ENCODE measurements around the gene HPCAL1. TPM values are rescaled to one million over a fixed set of nuclear protein-coding genes. Genes with fewer than 3 reads are reported as not detected.

HPCAL1 gene
- total RNA-seq, 1 donor from 2014 or later, result 3.7 TPM

- no peaks in the 10 kb centered on the region for H3K9me3 Mint-ChIP-seq
- Histone ChIP-seq H4K20me1 (ENCODE audit: low read depth) (no peaks in the 10 kb centered on the region), H3F3A (ENCODE audit: low read depth) (no peaks in the 10 kb centered on the region), H3K4me1 (peaks cover 14% of the 10 kb centered on the region), H3K4me3 (no peak overlapping the region), H3K4me2 (no peak overlapping the region), H2AFZ (replicated peaks) (no peak overlapping the region), H3K36me3 (no peaks in the 10 kb centered on the region), H3K9ac (no peak overlapping the region), H3K27me3 (no peaks in the 10 kb centered on the region), H3K9me3 (ENCODE audit: low read depth) (no peaks in the 10 kb centered on the region), H3K79me2 (ENCODE audit: low read depth) (no peaks in the 10 kb centered on the region), H3K27ac (no peak overlapping the region)
- no peak for TF ChIP-seq EZH2 (IDR thresholded peaks at IDR 0.05)
- no peak for TF ChIP-seq EZH2phosphoT487 (IDR thresholded peaks at IDR 0.05)
- TF ChIP-seq CTCF (IDR thresholded peaks at IDR 0.05), result no peak
- DNase-seq (ENCODE audit: low spot score), result no peak
- peaks cover 2% of the 10 kb centered on the region for H3K27me3 Mint-ChIP-seq (ENCODE audit: insufficient read depth, low read depth)
- H3K4me1 Mint-ChIP-seq, result peaks cover 28% of the 10 kb centered on the region
- no peak overlapping the region for H3K4me3 Mint-ChIP-seq
- peaks cover 2% of the 10 kb centered on the region for H3K36me3 Mint-ChIP-seq
- no peak overlapping the region for H3K27ac Mint-ChIP-seq
These were observed 48.1 kb downstream of the HPCAL1 start for GRCh38 chr2:10350761-10351160.

- H4K20me1 ChIP-seq (ENCODE audit: low read depth), result no peaks in the 10 kb centered on the region
- H3K36me3 ChIP-seq, result no peaks in the 10 kb centered on the region
- DNase-seq (ENCODE audit: low spot score), result no peak
- Mint-ChIP-seq H3K36me3 (peaks cover 2% of the 10 kb centered on the region), H3K27me3 (ENCODE audit: insufficient read depth, low read depth) (peaks cover 4% of the 10 kb centered on the region), H3K27ac (no peak overlapping the region), H3K4me1 (peaks cover 24% of the 10 kb centered on the region), H3K4me3 (no peak overlapping the region), H3K9me3 (no peaks in the 10 kb centered on the region)
- TF ChIP-seq EZH2 (IDR thresholded peaks at IDR 0.05) (no peak), EZH2phosphoT487 (IDR thresholded peaks at IDR 0.05) (no peak), CTCF (IDR thresholded peaks at IDR 0.05) (no peak)
- H3K27ac ChIP-seq, result no peak overlapping the region
- H3K4me2 ChIP-seq, result no peak overlapping the region
- H3F3A ChIP-seq (ENCODE audit: low read depth), result no peaks in the 10 kb centered on the region
- no peaks in the 10 kb centered on the region for H3K4me1 ChIP-seq
- no peaks in the 10 kb centered on the region for H3K79me2 ChIP-seq (ENCODE audit: low read depth)
- no peaks in the 10 kb centered on the region for H3K9me3 ChIP-seq (ENCODE audit: low read depth)
- H3K27me3 ChIP-seq, result no peaks in the 10 kb centered on the region
- no peak overlapping the region for H3K9ac ChIP-seq
- no peak overlapping the region for H3K4me3 ChIP-seq
- no peak overlapping the region for H2AFZ ChIP-seq (replicated peaks)
These were observed 49.7 kb downstream of the HPCAL1 start for GRCh38 chr2:10352361-10352760.

DNA sequence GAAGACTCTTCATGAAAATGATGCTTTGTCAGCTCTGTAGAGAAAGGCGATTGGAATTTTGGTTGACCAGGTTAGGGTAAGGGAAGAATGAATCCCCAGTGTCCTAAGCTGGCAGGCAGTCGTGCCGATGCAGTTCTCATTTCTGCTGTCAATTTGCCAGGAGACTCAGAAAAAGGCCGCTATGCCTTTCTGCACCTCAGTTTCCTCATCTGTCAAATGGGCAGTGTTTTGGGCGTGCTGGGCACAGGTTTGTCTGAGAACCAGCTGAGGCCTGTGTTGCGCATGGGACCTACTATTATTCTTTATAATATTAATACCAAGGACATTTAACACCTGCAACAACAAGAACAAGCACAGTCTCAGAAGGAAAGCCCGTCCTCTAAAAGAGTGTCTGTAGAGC is 50.3 kb downstream of the HPCAL1 start:
- no peaks in the 10 kb centered on the region for H3F3A ChIP-seq (ENCODE audit: low read depth)
- no peaks in the 10 kb centered on the region for H3K9me3 Mint-ChIP-seq
- no peak for DNase-seq (ENCODE audit: low spot score)
- H3K27me3 ChIP-seq, result no peaks in the 10 kb centered on the region
- H3K4me3 ChIP-seq, result no peak overlapping the region
- H3K27ac ChIP-seq, result no peak overlapping the region
- H3K9ac ChIP-seq, result no peak overlapping the region
- no peaks in the 10 kb centered on the region for H3K79me2 ChIP-seq (ENCODE audit: low read depth)
- no peak overlapping the region for H3K27ac Mint-ChIP-seq
- TF ChIP-seq EZH2 (IDR thresholded peaks at IDR 0.05), result no peak
- no peak for TF ChIP-seq CTCF (IDR thresholded peaks at IDR 0.05)
- no peak for TF ChIP-seq EZH2phosphoT487 (IDR thresholded peaks at IDR 0.05)
- H3K4me1 ChIP-seq, result no peaks in the 10 kb centered on the region
- peaks cover 4% of the 10 kb centered on the region for H3K27me3 Mint-ChIP-seq (ENCODE audit: insufficient read depth, low read depth)
- H3K4me3 Mint-ChIP-seq, result no peak overlapping the region
- H3K4me1 Mint-ChIP-seq, result peaks cover 24% of the 10 kb centered on the region
- no peaks in the 10 kb centered on the region for H4K20me1 ChIP-seq (ENCODE audit: low read depth)
- no peaks in the 10 kb centered on the region for H3K9me3 ChIP-seq (ENCODE audit: low read depth)
- no peak overlapping the region for H3K4me2 ChIP-seq
- no peak overlapping the region for H2AFZ ChIP-seq (replicated peaks)
- H3K36me3 Mint-ChIP-seq, result peaks cover 2% of the 10 kb centered on the region
- H3K36me3 ChIP-seq, result no peaks in the 10 kb centered on the region

Data from neural progenitor cell (in vitro differentiated cells).